ENCODE results near the gene NRXN2. TPM values are rescaled to one million over a fixed set of nuclear protein-coding genes. Genes with fewer than 3 reads are reported as not detected.

Gene NRXN2
- total RNA-seq, result 315 TPM

GRCh38 chr11:64723117-64723906 is at the start of gene NRXN2:
TSS of gene NRXN2 (minus strand) at chr11:64723197. CDS start at chr11:64713699, 9,498 bp downstream.

GRCh38 chr11:64759722-64760719 is 37.0 kb upstream of the NRXN2 start, which contains the start of gene PYGM:
TSS of gene PYGM (minus strand) at chr11:64759974. CDS start at chr11:64759898, 76 bp downstream.

GRCh38 chr11:64743591-64744543 is 20.9 kb upstream of the NRXN2 start, which contains the start of gene RASGRP2:
TSS of gene RASGRP2 (minus strand) at chr11:64744142. CDS start at chr11:64742866, 1,276 bp downstream.

GRCh38 chr11:64590763-64591221 is 132.2 kb downstream of the NRXN2 start, which contains the start of gene SLC22A12:
TSS of gene SLC22A12 (plus strand) at chr11:64591220. CDS start at chr11:64591557, 337 bp downstream.

Other genes starting within 250 kb of the NRXN2 start
- not detected for gene SLC22A11, start 167.3 kb downstream of the NRXN2 start, total RNA-seq
- not detected for gene SLC22A12, start 132.0 kb downstream of the NRXN2 start, total RNA-seq
- 40.7 TPM for gene RASGRP2, start 20.9 kb upstream of the NRXN2 start, total RNA-seq
- gene PYGM, start 36.8 kb upstream of the NRXN2 start, total RNA-seq, result 0.63 TPM
- 193 TPM for gene SF1, start 55.3 kb upstream of the NRXN2 start, total RNA-seq
- gene MAP4K2, start 80.0 kb upstream of the NRXN2 start, total RNA-seq, result 15.7 TPM
- 24.4 TPM for gene MEN1, start 87.4 kb upstream of the NRXN2 start, total RNA-seq
- gene CDC42BPG, start 121.5 kb upstream of the NRXN2 start, total RNA-seq, result 0.31 TPM
- gene EHD1, start 155.4 kb upstream of the NRXN2 start, total RNA-seq, result 44.4 TPM
- gene ATG2A, start 194.0 kb upstream of the NRXN2 start, total RNA-seq, result 13.1 TPM
- gene PPP2R5B, start 201.5 kb upstream of the NRXN2 start, total RNA-seq, result 27.9 TPM
- not detected for gene GPHA2, start 212.7 kb upstream of the NRXN2 start, total RNA-seq
- not detected for gene MAJIN, start 248.9 kb upstream of the NRXN2 start, total RNA-seq